Mucosa of stomach (tissue), 1 donor: ENCODE data around the gene EHD2.
"Not testable (repeated sequence)": the region's sequence is repeated elsewhere in the genome, so short reads cannot be mapped to it uniquely, and the experiment has no call there.

Experiments
- H3K27me3 ChIP-seq: one replicate; pipeline ENCODE4 v1.7.0; 2013; ENCODE audit warnings: mild to moderate bottlenecking, low read length; ENCODE audit not compliant: control insufficient read depth, insufficient read depth
- H3K36me3 ChIP-seq: one replicate; pipeline ENCODE4 v1.7.0; 2013; ENCODE audit warnings: low read length; ENCODE audit not compliant: control insufficient read depth, insufficient read depth
- H3K4me1 ChIP-seq: one replicate; pipeline ENCODE4 v1.7.0; 2013; ENCODE audit warnings: mild to moderate bottlenecking, low read length; ENCODE audit not compliant: control insufficient read depth, insufficient read depth
- H3K4me3 ChIP-seq: one replicate; pipeline ENCODE4 v1.7.0; 2013; ENCODE audit warnings: low read length
- H3K9ac ChIP-seq: one replicate; pipeline ENCODE4 v1.7.0; 2013; ENCODE audit warnings: mild to moderate bottlenecking, low read length, moderate library complexity
- H3K9me3 ChIP-seq: one replicate; pipeline ENCODE4 v1.7.0; 2013; ENCODE audit warnings: mild to moderate bottlenecking, low read length, moderate library complexity; ENCODE audit not compliant: control insufficient read depth
- donor health status: Pancreatic carcinoma.

EHD2 gene

GRCh38 chr19:47745010-47745901 is 32.0 kb downstream of the EHD2 start, which contains the start of gene NOP53:
Gene NOP53 (plus strand): TSS chr19:47745546. CDS start chr19:47745560, 14 bp downstream.
- no peaks in the 10 kb centered on the region for H3K9me3 ChIP-seq
- H3K27me3 ChIP-seq, result no peaks in the 10 kb centered on the region
- peak within 1 kb of the TSS; percentile 31 for H3K4me3 ChIP-seq
- H3K9ac ChIP-seq, result peak within 1 kb of the TSS; percentile 83
- H3K4me1 ChIP-seq, result peaks cover 25% of the 10 kb centered on the region
- no peaks in the 10 kb centered on the region for H3K36me3 ChIP-seq

DNA sequence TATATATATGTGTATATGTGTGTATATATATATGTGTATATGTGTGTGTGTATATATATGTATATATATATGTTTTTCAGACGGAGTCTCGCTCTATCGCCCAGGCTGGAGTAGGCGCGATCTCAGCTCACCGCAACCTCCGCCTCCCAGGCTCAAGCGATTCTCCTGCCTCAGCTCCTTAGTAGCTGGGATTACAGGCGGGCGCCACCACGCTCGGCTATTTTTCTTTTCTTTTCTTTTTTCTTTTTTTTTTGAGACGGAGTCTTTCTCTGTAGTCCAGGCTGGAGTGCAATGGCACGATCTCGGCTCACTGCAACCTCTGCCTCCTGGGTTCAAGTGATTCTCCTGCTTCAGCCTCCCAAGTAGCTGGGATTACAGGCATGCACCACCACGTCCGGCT is 32.9 kb downstream of the EHD2 start:
- H3K9ac ChIP-seq, result not testable (repeated sequence)

DNA sequence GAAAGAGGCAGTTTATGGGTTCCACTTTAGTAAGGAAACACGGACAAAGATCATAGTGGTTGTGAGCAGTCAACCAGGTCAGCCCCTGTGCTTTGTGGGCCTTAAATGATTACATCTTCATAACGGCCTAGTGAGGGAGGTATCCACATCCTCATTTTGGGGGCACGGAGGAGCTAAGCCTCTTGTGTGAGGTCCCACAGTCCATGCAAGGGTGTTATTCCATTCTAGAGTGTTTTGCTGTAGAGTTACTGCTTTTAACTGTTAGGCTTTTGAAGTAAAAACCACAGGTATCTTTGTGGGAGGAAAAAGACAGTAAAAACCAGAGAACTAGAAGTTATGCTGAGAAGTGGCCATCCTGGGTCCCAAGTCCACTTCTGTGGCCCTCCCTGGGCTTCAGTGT is 36.1 kb downstream of the EHD2 start:
- Histone ChIP-seq H3K4me3 (no peak overlapping the region), H3K27me3 (no peaks in the 10 kb centered on the region), H3K4me1 (peaks cover 6% of the 10 kb centered on the region), H3K36me3 (peaks cover 10% of the 10 kb centered on the region), H3K9ac (no peak overlapping the region), H3K9me3 (no peaks in the 10 kb centered on the region)

More for the DNA sequence above, 32.9 kb downstream of the EHD2 start:
- peaks cover 25% of the 10 kb centered on the region for H3K4me1 ChIP-seq
- not testable (repeated sequence) for H3K9me3 ChIP-seq, H3K36me3 ChIP-seq, H3K4me3 ChIP-seq, H3K27me3 ChIP-seq

GRCh38 chr19:47750752-47751151 is 37.5 kb downstream of the EHD2 start:
- H3K9ac ChIP-seq, result no peak overlapping the region
- peaks cover 10% of the 10 kb centered on the region for H3K36me3 ChIP-seq
- no peaks in the 10 kb centered on the region for H3K9me3 ChIP-seq
- peaks cover 4% of the 10 kb centered on the region for H3K4me1 ChIP-seq
- H3K27me3 ChIP-seq, result no peaks in the 10 kb centered on the region
- no peak overlapping the region for H3K4me3 ChIP-seq

GRCh38 chr19:47752440-47753211 is 39.4 kb downstream of the EHD2 start:
- Histone ChIP-seq H3K4me3 (no peak overlapping the region), H3K9ac (no peak overlapping the region), H3K4me1 (peaks cover 8% of the 10 kb centered on the region), H3K36me3 (peaks cover 10% of the 10 kb centered on the region), H3K27me3 (no peaks in the 10 kb centered on the region), H3K9me3 (no peaks in the 10 kb centered on the region)

- Histone ChIP-seq H3K4me3 (no peak overlapping the region), H3K9ac (no peak overlapping the region), H3K9me3 (no peaks in the 10 kb centered on the region), H3K36me3 (peaks cover 10% of the 10 kb centered on the region), H3K27me3 (no peaks in the 10 kb centered on the region), H3K4me1 (peaks cover 10% of the 10 kb centered on the region)
Observed at GRCh38 chr19:47754206-47755064, 41.2 kb downstream of the EHD2 start.

DNA sequence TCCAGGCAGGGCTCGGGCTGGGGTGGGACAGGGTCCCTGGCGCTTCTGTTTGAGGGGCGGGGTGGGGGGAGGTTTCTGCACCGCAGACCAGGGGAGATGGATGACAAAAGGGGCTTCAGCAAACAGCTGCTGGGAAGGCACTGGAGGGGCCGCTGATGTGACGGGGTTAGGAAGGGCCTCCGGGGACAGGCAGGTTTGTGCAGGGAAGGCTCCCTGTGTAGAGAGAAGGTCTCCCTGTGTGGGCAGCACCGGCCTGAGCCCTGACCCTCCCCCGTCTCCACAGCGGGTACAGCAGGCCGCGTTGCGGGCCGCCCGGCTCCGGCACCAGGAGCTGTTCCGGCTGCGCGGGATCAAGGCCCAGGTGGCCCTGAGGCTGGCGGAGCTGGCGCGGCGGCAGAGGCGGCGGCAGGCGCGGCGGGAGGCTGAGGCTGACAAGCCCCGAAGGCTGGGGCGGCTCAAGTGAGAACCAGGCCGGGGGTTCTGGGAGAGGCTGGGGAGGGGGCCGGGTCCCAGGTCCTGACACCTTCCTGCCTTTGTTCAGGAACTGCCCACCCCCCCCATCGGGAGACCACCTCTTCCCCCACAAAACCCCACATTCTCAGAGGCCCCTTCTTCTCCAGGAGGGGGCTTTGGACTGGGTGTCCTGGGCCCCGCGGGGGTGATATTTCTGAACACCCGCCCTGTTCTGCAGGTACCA is 42.0 kb downstream of the EHD2 start:
- H3K9ac ChIP-seq, result no peak overlapping the region
- peaks cover 10% of the 10 kb centered on the region for H3K36me3 ChIP-seq
- no peak overlapping the region for H3K4me3 ChIP-seq
- H3K9me3 ChIP-seq, result no peaks in the 10 kb centered on the region
- H3K4me1 ChIP-seq, result peaks cover 10% of the 10 kb centered on the region
- no peaks in the 10 kb centered on the region for H3K27me3 ChIP-seq

DNA sequence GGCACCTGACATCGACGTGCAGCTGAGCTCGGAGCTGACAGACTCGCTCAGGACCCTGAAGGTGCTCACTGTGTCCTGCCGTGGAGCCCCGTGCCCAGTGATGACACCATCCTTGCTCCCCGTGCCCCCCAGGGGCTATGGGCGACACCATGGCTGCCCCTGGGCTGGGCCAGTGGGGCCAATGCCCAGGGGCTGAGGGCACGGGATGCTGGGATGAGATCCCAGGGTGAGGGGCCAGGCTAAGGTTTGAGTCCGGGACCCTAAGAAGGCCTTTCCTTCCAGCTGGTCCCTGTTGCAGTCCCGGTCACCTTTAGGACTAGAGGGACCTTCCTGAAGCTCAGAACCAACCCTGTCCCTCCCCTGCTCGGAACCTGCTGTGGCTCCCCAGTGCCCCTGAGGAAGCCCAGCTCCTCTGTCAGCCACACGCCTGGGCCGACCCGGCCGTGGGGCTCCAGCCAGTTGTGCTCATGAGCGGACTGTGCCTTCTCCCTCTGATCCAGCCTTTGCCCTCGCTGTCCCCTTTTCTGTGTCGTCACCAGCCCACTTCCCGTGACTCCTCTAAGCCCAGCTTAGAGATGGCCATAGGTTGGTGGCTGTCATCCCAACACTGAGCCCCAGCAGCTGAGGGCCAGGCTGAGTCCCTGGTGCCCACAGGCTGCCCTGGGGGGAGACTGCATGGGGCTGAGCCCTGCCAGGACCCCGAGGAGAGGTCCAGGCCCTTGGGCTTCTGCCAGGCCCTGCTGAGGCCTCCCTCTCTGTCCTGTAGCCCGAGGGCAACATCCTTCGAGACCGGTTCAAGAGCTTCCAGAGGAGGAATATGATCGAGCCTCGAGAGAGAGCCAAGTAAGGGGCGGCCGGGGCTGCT is 42.8 kb downstream of the EHD2 start:
- Histone ChIP-seq H3K4me1 (peaks cover 10% of the 10 kb centered on the region), H3K9ac (no peak overlapping the region), H3K9me3 (no peaks in the 10 kb centered on the region), H3K4me3 (no peak overlapping the region), H3K36me3 (peaks cover 10% of the 10 kb centered on the region), H3K27me3 (no peaks in the 10 kb centered on the region)

DNA sequence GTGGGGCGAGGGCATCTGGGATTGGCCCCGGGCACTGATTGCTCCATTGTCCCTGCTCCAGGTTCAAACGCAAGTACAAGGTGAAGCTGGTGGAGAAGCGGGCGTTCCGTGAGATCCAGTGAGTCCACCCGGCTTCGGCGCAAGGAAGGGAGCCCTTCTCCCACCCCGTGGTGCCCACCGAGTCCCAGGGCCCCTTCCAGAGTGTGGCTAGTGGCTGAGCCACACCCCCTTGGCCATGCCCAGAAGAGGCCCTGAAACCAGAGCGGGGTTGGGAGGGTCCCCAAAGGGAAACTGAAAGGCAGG is 43.4 kb downstream of the EHD2 start:
- Histone ChIP-seq H3K9ac (no peak overlapping the region), H3K36me3 (peaks cover 6% of the 10 kb centered on the region), H3K4me3 (no peak overlapping the region), H3K4me1 (peaks cover 10% of the 10 kb centered on the region), H3K27me3 (no peaks in the 10 kb centered on the region), H3K9me3 (no peaks in the 10 kb centered on the region)

GRCh38 chr19:47756953-47757608 is 43.9 kb downstream of the EHD2 start:
- Histone ChIP-seq H3K36me3 (peaks cover 6% of the 10 kb centered on the region), H3K9ac (no peak overlapping the region), H3K9me3 (no peaks in the 10 kb centered on the region), H3K4me1 (peaks cover 10% of the 10 kb centered on the region), H3K4me3 (no peak overlapping the region), H3K27me3 (no peaks in the 10 kb centered on the region)
